GM18861 (cell line): ENCODE measurements around the gene INSYN2B.
"Not testable (repeated sequence)": the region's sequence is repeated elsewhere in the genome, so short reads cannot be mapped to it uniquely, and the experiment has no call there.

Experiments
- ATAC-seq: cut with Tn5 transposase; IDR thresholded peaks from one replicate; pipeline ENCODE4 v1.9.1; 2021; ENCODE audit not compliant: unreplicated experiment

INSYN2B gene

DNA sequence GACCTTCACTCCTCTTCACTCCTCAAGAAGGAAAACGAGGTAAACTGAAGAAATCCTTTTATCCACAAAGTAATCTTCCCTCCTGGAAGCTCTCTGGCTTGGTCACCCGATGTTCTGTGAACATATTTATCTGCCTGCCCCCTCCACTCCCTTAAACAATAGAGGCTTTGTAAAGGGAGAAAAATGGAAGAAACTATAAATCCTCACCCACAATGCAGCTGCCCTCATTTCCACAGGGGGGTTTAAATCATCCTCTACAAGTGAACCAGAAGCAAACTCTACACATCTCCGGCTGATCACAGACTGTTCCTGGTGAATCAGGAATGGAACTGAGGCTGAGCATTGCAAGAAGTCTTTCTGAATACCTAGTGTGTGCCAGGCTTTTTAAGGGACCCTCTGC is 7.2 kb downstream of the INSYN2B start:
- no peak for ATAC-seq

- ATAC-seq: no peak
Observed at GRCh38 chr5:169971780-169972179, 8.5 kb downstream of the INSYN2B start.

GRCh38 chr5:169970911-169971765 is 9.2 kb downstream of the INSYN2B start:
- no peak for ATAC-seq

GRCh38 chr5:169970339-169970738 is 10.0 kb downstream of the INSYN2B start:
- peak; percentile 54 for ATAC-seq

- no peak for ATAC-seq
Observed at GRCh38 chr5:169964246-169964645, 16.0 kb downstream of the INSYN2B start.

DNA sequence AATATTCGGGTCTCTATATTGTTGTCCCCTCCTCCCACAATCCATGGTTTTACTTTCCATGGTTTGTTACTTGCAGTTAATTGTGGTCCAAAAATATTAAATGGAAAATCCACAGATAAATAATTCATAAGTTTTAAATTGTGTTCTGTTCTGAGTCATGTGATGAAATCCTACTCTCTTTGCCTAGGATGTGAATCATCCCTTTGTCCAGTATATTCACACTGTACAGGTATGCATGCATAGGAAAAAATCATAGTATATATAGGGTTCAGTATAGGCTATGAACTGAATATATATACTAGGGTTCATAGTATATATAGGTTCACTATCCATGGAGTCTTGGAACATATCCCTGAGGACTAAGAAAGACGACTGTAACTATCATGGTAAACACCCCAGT is 19.6 kb downstream of the INSYN2B start:
- ATAC-seq: no peak

DNA sequence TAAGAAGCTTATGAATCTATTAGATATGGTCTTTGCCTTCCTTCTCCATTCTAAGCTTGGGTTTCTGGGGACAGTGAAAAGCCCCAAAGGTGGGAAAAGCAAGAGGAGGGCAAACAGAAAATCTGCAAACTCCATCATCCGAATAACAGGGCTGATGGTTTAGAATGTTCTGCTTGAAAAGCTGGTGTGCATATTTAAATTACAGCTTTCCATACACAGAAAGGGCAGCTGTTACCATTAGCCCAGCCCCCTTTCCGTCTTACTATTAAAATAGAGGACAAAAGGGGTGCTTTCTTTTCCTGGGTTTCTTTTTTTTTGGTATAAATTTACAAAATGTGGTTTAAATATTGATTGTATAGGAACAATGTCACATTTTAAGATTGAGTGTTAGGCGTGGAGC is 22.0 kb downstream of the INSYN2B start:
- no peak for ATAC-seq

GRCh38 chr5:169956756-169957155 is 23.5 kb downstream of the INSYN2B start:
- no peak for ATAC-seq

- no peak for ATAC-seq
Observed at GRCh38 chr5:169956126-169956525, 24.2 kb downstream of the INSYN2B start.

GRCh38 chr5:169954786-169955185 is 25.5 kb downstream of the INSYN2B start:
- no peak for ATAC-seq

GRCh38 chr5:169953196-169953595 is 27.1 kb downstream of the INSYN2B start:
- not testable (repeated sequence) for ATAC-seq

DNA sequence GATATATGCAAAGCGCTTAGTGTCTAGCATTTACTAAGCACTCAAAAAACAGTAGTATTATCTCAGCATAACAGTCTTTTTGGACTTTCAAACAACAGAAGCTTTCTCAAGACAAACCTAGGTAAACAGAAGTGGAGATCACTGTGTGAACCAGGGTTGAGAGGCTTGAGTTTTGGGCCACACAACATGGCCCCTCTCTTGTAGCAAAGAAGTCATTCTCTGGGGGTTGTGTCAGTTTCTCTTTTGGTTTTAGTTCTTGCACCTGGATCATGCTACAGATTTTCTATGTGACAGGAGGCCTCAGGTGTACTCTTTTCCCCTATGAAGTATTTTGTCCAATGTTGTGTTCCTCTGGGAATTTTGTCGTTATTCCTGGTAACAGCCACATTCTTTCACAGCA is 30.0 kb downstream of the INSYN2B start:
- no peak for ATAC-seq

GRCh38 chr5:169946743-169947295 is 33.5 kb downstream of the INSYN2B start:
- ATAC-seq: no peak

GRCh38 chr5:169945831-169946261 is 34.4 kb downstream of the INSYN2B start:
- ATAC-seq: no peak

GRCh38 chr5:169944922-169945680 is 35.2 kb downstream of the INSYN2B start:
- no peak for ATAC-seq

DNA sequence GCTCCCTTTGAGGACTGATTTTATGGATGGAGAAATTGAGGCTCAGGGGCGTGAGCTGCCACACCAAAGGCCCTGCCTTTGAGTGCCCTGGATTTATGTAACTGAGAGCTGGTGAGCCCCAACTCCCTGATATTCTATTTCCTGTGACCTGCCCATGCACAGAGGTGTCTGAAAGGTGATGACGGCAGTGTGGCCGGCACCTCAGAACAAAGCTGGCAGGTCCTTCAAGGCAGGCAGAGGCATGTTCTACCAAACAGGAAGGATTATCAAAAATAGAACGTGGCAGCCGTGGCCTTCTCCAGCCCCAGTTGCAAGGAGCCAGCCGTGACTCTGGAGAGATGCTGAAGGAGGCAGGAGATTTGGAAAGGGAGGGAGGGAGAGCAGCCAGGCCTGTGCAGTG is 36.2 kb downstream of the INSYN2B start:
- ATAC-seq: no peak

DNA sequence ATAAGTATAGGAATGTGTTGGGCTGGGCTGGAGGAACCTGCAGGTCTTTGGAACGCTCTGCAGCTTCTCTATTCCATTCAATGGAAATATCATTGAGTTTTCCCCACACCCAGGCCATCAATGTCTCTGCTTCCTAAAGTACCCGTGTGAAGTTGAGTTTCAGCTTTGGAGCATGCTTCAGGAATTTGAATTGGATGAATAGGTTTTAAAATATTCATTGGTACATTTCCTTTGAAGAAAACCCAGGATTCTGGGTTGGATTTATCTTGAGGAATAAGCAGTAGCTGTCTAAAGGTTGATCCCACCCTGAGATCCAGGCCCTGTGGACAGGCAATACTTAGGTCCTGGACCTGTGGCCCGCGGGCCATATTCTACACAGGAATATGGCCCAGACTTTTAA is 37.3 kb downstream of the INSYN2B start:
- ATAC-seq: no peak

- ATAC-seq: no peak
Observed at GRCh38 chr5:169942181-169942580, 38.1 kb downstream of the INSYN2B start.

DNA sequence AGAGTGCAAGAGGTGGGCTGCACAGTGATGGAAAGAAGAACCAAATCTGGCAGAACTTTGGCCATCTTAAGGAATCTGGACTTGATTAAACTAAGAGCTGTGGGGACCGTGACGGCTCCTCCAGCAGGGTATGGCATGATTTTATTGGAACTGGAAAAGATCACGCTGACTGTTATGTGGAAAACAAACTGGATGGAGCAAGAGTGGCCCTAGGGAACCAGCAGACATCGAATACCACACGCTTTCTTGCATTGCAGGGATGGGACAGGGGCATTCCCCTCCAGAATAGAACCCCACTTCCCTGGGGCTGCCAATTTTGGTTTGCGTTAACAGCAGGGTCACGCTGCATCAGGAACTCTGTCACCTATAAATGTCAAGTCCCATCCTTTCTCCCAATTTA is 38.8 kb downstream of the INSYN2B start:
- no peak for ATAC-seq

- ATAC-seq: no peak
Observed at GRCh38 chr5:169939731-169940130, 40.6 kb downstream of the INSYN2B start.

DNA sequence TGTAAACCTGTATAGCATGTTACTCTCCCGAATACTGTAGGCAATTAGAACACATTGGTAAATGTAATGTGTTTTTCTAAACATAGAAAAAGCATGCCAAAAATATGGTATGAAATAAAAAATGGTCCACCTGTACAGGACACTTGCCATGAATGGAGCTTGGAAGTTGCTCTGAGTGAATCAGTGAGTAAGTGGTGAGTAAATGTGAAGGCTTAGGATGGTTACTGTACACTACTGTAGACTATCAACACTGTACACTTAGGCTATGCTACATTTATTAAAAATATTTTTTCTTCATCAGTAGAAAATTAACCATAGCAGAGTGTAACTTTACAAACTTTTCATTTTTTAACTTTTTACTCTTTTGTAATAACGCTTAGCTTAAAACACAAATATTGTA is 41.9 kb downstream of the INSYN2B start:
- ATAC-seq: no peak

DNA sequence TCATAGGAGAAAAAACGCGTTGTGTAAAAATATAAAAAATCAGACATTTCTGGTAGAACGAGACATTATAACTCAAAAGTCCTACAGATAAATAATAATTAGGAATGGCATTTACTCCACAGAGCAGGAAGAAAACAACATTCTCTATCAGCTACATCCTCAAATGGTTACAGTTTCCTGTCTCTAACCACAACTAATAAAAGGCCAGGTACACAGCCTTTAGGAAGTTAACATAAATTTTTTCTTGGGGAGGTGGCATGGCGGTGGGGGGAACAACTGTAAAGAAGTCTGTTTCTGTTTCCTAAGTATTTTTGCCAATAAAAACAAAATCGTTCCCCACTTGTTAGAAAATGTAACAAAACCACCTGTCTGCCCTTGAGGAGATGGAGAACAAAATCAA is 44.5 kb downstream of the INSYN2B start:
- ATAC-seq: no peak
